ENCODE measurements around the gene SMIM35. TPM values are rescaled to one million over a fixed set of nuclear protein-coding genes. Genes with fewer than 3 reads are reported as not detected.
A peak's percentile ranks its signal among the peaks of the same experiment; 100 is the strongest.

The SMIM35 gene
- total RNA-seq, 4 donors from 2014 or later: not detected

DNA sequence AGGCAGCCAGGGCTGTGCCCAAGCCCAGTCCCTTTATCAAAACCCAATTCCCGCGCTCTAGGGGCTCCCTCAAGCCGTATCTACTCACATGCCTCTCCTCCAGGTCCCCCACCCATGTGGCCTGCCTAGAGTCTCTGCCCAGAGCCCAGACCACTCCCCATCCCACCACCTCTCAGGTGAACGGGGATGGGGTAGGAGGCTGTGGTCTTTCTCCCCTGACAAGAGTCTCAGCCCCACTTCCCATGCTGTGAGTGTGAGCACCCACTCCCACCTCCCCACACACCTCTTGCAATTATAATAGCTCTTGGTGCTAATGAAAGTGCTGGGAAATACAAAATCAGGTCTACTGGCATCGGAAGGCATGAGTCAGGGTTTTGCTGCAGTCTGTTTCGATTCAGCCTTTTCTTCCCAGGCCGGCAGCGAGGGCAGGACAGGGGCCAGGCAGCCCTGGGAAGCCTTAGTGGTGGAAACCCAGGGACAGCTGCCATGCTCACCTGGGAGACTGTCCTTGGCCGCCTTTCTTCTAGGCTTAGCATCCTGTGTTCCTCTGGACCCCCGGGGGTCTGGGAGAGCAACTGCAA lies 26.6 kb downstream of the SMIM35 start:
- intact Hi-C loops (cut with DNase I; ENCODE audit: low total_unique reads): no loop called here
- no peaks in the 10 kb centered on the region for H3K4me1 ChIP-seq
- no peak for TF ChIP-seq POLR2A (IDR thresholded peaks at IDR 0.05)
- TF ChIP-seq, protein P1, sequence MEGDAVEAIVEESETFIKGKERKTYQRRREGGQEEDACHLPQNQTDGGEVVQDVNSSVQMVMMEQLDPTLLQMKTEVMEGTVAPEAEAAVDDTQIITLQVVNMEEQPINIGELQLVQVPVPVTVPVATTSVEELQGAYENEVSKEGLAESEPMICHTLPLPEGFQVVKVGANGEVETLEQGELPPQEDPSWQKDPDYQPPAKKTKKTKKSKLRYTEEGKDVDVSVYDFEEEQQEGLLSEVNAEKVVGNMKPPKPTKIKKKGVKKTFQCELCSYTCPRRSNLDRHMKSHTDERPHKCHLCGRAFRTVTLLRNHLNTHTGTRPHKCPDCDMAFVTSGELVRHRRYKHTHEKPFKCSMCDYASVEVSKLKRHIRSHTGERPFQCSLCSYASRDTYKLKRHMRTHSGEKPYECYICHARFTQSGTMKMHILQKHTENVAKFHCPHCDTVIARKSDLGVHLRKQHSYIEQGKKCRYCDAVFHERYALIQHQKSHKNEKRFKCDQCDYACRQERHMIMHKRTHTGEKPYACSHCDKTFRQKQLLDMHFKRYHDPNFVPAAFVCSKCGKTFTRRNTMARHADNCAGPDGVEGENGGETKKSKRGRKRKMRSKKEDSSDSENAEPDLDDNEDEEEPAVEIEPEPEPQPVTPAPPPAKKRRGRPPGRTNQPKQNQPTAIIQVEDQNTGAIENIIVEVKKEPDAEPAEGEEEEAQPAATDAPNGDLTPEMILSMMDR (IDR thresholded peaks at IDR 0.05): no peak
- H3K9me3 ChIP-seq: no peaks in the 10 kb centered on the region
- no peaks in the 10 kb centered on the region for H3K36me3 ChIP-seq
- no peak overlapping the region for H3K27ac ChIP-seq
- peak in 1 of 2 donors; percentile 3 for DNase-seq
- H3K4me3 ChIP-seq: no peak overlapping the region
- no peaks in the 10 kb centered on the region for H3K27me3 ChIP-seq

DNA sequence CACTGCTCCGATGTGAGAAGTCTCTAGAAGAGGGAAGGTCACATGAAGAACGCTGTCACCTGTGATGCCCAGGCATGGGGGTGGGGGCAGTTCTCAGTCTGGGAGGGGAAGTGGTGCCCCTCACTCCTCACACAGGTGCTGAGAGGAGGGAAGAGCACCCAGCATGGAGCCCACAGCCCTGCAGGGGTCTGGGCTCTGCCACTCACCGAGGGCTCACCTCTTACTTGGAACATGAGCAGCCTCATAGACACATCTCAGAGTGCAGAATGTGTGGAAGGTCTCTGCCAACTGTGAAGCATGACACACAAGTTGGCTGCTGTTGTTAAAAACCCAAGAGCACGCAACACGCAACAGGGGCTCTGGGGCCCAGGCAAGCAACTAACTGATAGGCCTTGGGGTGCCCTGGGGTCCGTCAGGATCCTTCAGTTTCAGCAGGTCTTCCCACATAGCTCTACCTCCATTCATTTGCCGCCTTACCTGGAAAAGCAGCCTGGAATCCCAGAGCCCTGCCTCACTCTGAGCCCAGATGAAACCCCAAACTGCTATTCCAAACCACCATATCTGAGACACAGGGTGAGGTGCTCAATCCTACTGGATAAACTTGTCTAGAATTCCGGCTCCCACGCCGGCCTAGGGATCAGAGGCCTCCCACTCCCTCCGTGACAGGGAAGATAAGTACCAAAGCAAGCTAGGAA lies 27.4 kb downstream of the SMIM35 start:
- Histone ChIP-seq H3K36me3 (no peaks in the 10 kb centered on the region), H3K9me3 (no peaks in the 10 kb centered on the region), H3K4me3 (no peak overlapping the region), H3K27me3 (no peaks in the 10 kb centered on the region), H3K27ac (no peak overlapping the region), H3K4me1 (no peaks in the 10 kb centered on the region)
- intact Hi-C loops (cut with DNase I; ENCODE audit: low total_unique reads): loop anchor here (10.0 kb wide), 2 partner anchors 255 to 645 kb away; no protein-coding TSS in a partner anchor
- no peak for TF ChIP-seq POLR2A (IDR thresholded peaks at IDR 0.05)
- TF ChIP-seq, protein P1 (IDR thresholded peaks at IDR 0.05): no peak
- no peak for DNase-seq

DNA sequence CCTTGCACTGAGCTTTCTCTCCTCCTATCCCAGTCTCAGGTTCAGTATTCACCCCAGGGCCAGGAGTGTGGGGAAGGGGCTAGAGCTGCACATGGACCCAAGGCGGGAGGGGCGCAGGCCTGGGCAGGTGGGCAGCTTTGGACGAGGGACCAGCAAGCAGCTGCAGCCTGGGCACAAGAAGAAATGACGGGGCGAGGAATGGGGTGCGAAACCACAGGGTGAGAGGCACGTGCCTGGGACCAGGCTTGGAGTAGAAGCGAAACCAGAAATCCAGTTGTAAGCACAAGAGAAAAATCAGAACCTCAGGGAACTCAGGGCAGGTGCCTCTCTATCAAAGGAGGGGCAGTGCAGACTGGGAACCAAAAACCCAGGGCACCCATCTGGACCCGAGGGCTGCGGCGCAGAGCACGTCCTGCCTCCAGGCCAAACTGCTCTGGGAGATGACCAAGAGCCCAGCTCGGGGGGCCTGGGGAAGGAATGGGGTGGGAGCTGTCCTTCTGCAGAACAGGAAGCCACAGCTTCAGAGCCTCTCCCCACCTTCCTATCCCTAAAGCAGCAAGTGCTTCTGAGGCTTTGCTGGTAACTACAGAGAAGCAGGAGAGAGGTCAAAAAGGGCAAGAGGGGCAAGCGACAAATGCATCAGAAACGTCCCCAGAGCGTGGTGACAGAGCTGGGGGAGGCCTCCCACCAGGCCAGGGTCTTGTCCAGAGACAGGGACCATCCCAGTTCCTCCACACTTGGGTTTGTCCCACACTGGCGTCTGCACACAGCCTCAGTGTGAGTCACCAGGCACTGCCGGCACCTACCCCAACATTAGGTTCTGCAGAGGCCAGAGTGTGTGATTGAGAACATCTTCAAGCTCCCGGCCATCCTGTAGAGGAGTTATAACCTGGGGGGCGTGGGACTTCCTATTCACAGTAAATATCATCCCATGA lies 28.2 kb downstream of the SMIM35 start:
- Histone ChIP-seq H3K4me3 (no peak overlapping the region), H3K9me3 (no peaks in the 10 kb centered on the region), H3K4me1 (no peaks in the 10 kb centered on the region), H3K36me3 (no peaks in the 10 kb centered on the region), H3K27me3 (no peaks in the 10 kb centered on the region), H3K27ac (no peak overlapping the region)
- DNase-seq: no peak
- TF ChIP-seq, protein P1 (IDR thresholded peaks at IDR 0.05): no peak
- no peak for TF ChIP-seq POLR2A (IDR thresholded peaks at IDR 0.05)
- intact Hi-C loops (cut with DNase I; ENCODE audit: low total_unique reads): loop anchor here (10.0 kb wide), 2 partner anchors 254 to 644 kb away; no protein-coding TSS in a partner anchor

DNA sequence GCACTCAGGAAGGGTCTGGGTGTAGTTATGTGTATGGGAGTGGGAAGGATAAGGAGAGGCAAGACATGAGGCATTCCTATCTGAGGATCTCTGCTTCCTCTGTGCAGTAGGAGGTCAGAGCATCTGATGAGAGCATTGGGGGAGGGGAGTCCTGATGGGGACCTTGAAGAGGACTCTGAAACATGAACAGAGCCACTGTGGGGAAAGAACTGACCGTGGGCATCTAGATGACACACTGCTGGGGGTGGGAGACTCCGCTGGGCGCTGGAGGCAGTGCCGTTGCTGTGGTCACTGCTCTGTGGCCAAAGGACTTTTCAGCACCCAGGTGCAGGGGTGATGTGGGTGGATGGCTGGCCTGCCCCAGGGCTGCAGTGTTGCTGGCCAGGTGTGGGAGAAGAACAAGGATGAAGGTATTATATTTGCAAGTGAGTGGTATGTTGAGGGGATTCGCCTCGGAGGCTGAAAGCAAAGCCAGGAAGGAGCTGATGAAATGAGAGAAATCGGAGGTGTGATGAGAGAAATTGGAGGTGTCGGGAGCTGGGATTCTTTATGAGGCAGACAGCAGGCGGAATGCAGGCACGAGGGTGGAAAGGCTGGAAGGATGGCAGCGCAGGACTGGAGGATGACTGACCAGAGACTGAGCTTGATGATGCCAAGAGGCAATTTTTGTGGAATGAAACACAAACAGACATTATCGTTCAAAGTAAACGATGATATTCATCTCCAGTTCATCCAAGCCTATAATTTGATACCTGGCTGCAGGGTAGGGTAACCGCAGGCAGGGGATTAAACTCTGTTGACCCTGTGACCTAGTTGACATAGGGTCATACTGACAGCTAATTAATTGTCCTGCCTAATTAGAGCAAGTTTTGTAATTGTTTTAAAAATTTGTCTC lies 29.3 kb downstream of the SMIM35 start:
- intact Hi-C loops (cut with DNase I; ENCODE audit: low total_unique reads): loop anchor here (10.0 kb wide), 2 partner anchors 253 to 643 kb away; no protein-coding TSS in a partner anchor

More for the DNA sequence above, 29.3 kb downstream of the SMIM35 start:
- no peak overlapping the region for H3K27ac ChIP-seq
- H3K4me3 ChIP-seq: no peak overlapping the region
- H3K4me1 ChIP-seq: no peaks in the 10 kb centered on the region
- H3K9me3 ChIP-seq: no peaks in the 10 kb centered on the region
- DNase-seq: no peak
- H3K36me3 ChIP-seq: no peaks in the 10 kb centered on the region
- TF ChIP-seq, protein P1 (IDR thresholded peaks at IDR 0.05): no peak
- TF ChIP-seq POLR2A (IDR thresholded peaks at IDR 0.05): no peak
- no peaks in the 10 kb centered on the region for H3K27me3 ChIP-seq
